Right lobe of liver (tissue), 4 donors: Measurements from ENCODE around the gene SLC9A3.

ENCODE experiments used
- CTCF ChIP-seq, 4 donors: fragments of 200-600 bp in 3 of 4; fragments of 450-650 bp in 1 of 4; IDR thresholded peaks; one replicate each; pipeline versions ENCODE4 v1.5.1 to v1.8.0; 2016 to 2022; ENCODE audit warnings: antibody characterized with exemption in 4 of 4, mild to moderate bottlenecking in 2 of 4
- POLR2A ChIP-seq: fragments of 450-650 bp; IDR thresholded peaks from one replicate; pipeline ENCODE4 v1.6.1; 2017; ENCODE audit warnings: antibody characterized with exemption, mild to moderate bottlenecking
- donor health status: DM: no; HTN: no; CAD: no.
- donor health status: DM: no; HTN: no; CAD: no.
- donor health status: DM: no; HTN: yes; CAD: no.

- TF ChIP-seq CTCF (IDR thresholded peaks at IDR 0.05) (no peak), POLR2A (no peak)
These were observed 91.9 kb downstream of the SLC9A3 start for GRCh38 chr5:432201-432927.
